HepG2 (cell line): ENCODE data around the gene JUND. TPM values are rescaled to one million over a fixed set of nuclear protein-coding genes. Genes with fewer than 3 reads are reported as not detected.

Source experiments
- ATF4 ChIP-seq, 2 experiments: fragments of 450-650 bp in 1 of 2; sonication (generic) in 1 of 2; formaldehyde crosslinking; IDR thresholded peaks; 2 replicates each; pipeline versions ENCODE4 v1.5.0 to v1.8.0; 2020 to 2022; ENCODE audit warnings: mild to moderate bottlenecking in 1 of 2, missing genetic modification reagents in 1 of 2
- BCL6 ChIP-seq: IDR thresholded peaks from 2 replicates; pipeline ENCODE4 v1.6.1; 2016; ENCODE audit warnings: missing genetic modification reagents, missing compliant biosample characterization
- FOXA1 ChIP-seq, 2 experiments: fragments of 450-650 bp in 1 of 2; sonication (generic) in 1 of 2; formaldehyde crosslinking in 1 of 2; IDR thresholded peaks; 2 replicates each; pipeline versions ENCODE4 v1.4.0 to v1.6.1; 2016 to 2020; ENCODE audit warnings: missing genetic modification reagents in 1 of 2
- GMEB1 ChIP-seq: sonication (generic); formaldehyde crosslinking; IDR thresholded peaks from 2 replicates; pipeline ENCODE4 v1.5.1; 2020; ENCODE audit warnings: missing genetic modification reagents, mild to moderate bottlenecking, borderline replicate concordance
- KDM1A ChIP-seq: IDR thresholded peaks from 2 replicates; pipeline ENCODE4 v1.6.1; 2016; ENCODE audit warnings: missing compliant biosample characterization
- LCORL ChIP-seq, 2 experiments: fragments of 450-650 bp in 1 of 2; sonication (generic) in 1 of 2; formaldehyde crosslinking in 1 of 2; IDR thresholded peaks; 2 replicates each; pipeline versions ENCODE4 v1.5.0 to v1.6.1; 2017 to 2020; ENCODE audit warnings: antibody characterized with exemption in 1 of 2, missing genetic modification reagents in 1 of 2
- NFE2 ChIP-seq: sonication (generic); formaldehyde crosslinking; IDR thresholded peaks from 2 replicates; pipeline ENCODE4 v1.4.0; 2020; ENCODE audit warnings: missing genetic modification reagents
- NFE2L2 ChIP-seq: fragments of 150-350 bp; IDR thresholded peaks from 2 replicates; pipeline ENCODE4 v1.6.1; 2014; ENCODE audit warnings: low read length
- NFYC ChIP-seq: IDR thresholded peaks from 2 replicates; pipeline ENCODE4 v1.6.1; 2016; ENCODE audit warnings: missing genetic modification reagents, missing compliant biosample characterization
- PHF21A ChIP-seq: sonication (generic); formaldehyde crosslinking; IDR thresholded peaks from 2 replicates; pipeline ENCODE4 v1.5.0; 2020; ENCODE audit warnings: mild to moderate bottlenecking, missing genetic modification reagents
- SNAPC2 ChIP-seq: sonication (generic); formaldehyde crosslinking; IDR thresholded peaks from 2 replicates; pipeline ENCODE4 v1.8.1; 2022; ENCODE audit warnings: mild to moderate bottlenecking, missing genetic modification reagents
- SP2 ChIP-seq: sonication (generic); formaldehyde crosslinking; IDR thresholded peaks from 2 replicates; pipeline ENCODE4 v1.5.1; 2020; ENCODE audit warnings: mild to moderate bottlenecking, missing genetic modification reagents
- TARDBP ChIP-seq: sonication (generic); formaldehyde crosslinking; IDR thresholded peaks from 2 replicates; pipeline ENCODE4 v1.8.0; 2022; ENCODE audit warnings: mild to moderate bottlenecking, missing genetic modification reagents
- ZBTB1 ChIP-seq: sonication (generic); formaldehyde crosslinking; IDR thresholded peaks from 2 replicates; pipeline ENCODE4 v1.4.0; 2020; ENCODE audit warnings: missing genetic modification reagents, borderline replicate concordance
- ZBTB3 ChIP-seq: sonication (generic); formaldehyde crosslinking; IDR thresholded peaks from 2 replicates; pipeline ENCODE4 v1.4.0; 2020; ENCODE audit warnings: low read depth, mild to moderate bottlenecking, moderate library complexity, missing genetic modification reagents, borderline replicate concordance
- ZFP1 ChIP-seq: IDR thresholded peaks from 2 replicates; pipeline ENCODE4 v1.6.1; 2016
- ZFP82 ChIP-seq: sonication (generic); formaldehyde crosslinking; IDR thresholded peaks from 2 replicates; pipeline ENCODE4 v1.5.1; 2020; ENCODE audit warnings: mild to moderate bottlenecking, missing genetic modification reagents, borderline replicate concordance
- ZKSCAN8 ChIP-seq: IDR thresholded peaks from 2 replicates; pipeline ENCODE4 v1.6.1; 2016; ENCODE audit warnings: borderline replicate concordance, missing genetic modification reagents, missing compliant biosample characterization
- ZNF317 ChIP-seq: sonication (generic); formaldehyde crosslinking; IDR thresholded peaks from 2 replicates; pipeline ENCODE4 v1.5.0; 2020; ENCODE audit warnings: mild to moderate bottlenecking, missing genetic modification reagents
- ZNF570 ChIP-seq: sonication (generic); formaldehyde crosslinking; IDR thresholded peaks from 2 replicates; pipeline ENCODE4 v1.4.0; 2020; ENCODE audit warnings: mild to moderate bottlenecking, missing genetic modification reagents, borderline replicate concordance
- ZNF605 ChIP-seq: sonication (generic); formaldehyde crosslinking; IDR thresholded peaks from 2 replicates; pipeline ENCODE4 v1.8.0; 2022; ENCODE audit warnings: mild to moderate bottlenecking, missing genetic modification reagents
- ZNF652 ChIP-seq: IDR thresholded peaks from 2 replicates; pipeline ENCODE4 v1.6.1; 2016; ENCODE audit warnings: low read depth, borderline replicate concordance
- ZNF678 ChIP-seq: sonication (generic); formaldehyde crosslinking; IDR thresholded peaks from 2 replicates; pipeline ENCODE4 v1.4.0; 2020; ENCODE audit warnings: mild to moderate bottlenecking, missing genetic modification reagents
- ZNF710 ChIP-seq: sonication (generic); formaldehyde crosslinking; IDR thresholded peaks from 2 replicates; pipeline ENCODE4 v1.5.0; 2020; ENCODE audit warnings: mild to moderate bottlenecking, missing genetic modification reagents, borderline replicate concordance
- ZNF740 ChIP-seq: sonication (generic); formaldehyde crosslinking; IDR thresholded peaks from 2 replicates; pipeline ENCODE4 v1.4.0; 2020; ENCODE audit warnings: missing genetic modification reagents
- ZNF761 ChIP-seq: sonication (generic); formaldehyde crosslinking; conservative IDR thresholded peaks from 2 replicates; pipeline ENCODE4 v1.4.0; 2020; ENCODE audit warnings: mild to moderate bottlenecking, missing genetic modification reagents
- ZNF782 ChIP-seq: sonication (generic); formaldehyde crosslinking; IDR thresholded peaks from 2 replicates; pipeline ENCODE4 v1.4.0; 2020; ENCODE audit warnings: missing genetic modification reagents, mild to moderate bottlenecking, borderline replicate concordance
- polyA plus RNA-seq, 8 experiments: library from polyadenylated mRNA; depleted of rRNA in 3 of 8; stranded (reverse) in 7 of 8; unstranded in 1 of 8; fragments of >200 nt; fragmentation: Illumina TruSeq in 4 of 8; extraction: Trizol in 4 of 8; gene quantifications; 2 replicates each; pipeline versions ENCODE4 v1.2.1 to v1.2.3, GENCODE V29; 2011 to 2016; ENCODE audit warnings: low read depth in 4 of 8, missing spikeins in 1 of 8, mixed read lengths in 1 of 8; ENCODE audit not compliant: insufficient read depth in 1 of 8
- total RNA-seq, 5 experiments: library from RNA; depleted of rRNA; stranded (reverse); fragments of >200 nt; fragmentation: Illumina TruSeq; extraction: Trizol; gene quantifications; 2 replicates each; pipeline ENCODE4 v1.2.3, GENCODE V29; 2016; ENCODE audit warnings: low read depth in 1 of 5

JUND gene
- total and polyA plus RNA-seq, 2 of the 13 experiments (the other 11 are each of a cell fraction or from before 2014, with no cell fraction given), result 41.2 to 59.8 TPM

GRCh38 chr19:18319591-18320135, 38.2 kb upstream of the JUND start (continued):
- TF ChIP-seq ATF4 (CRISPR knock-in tag; IDR thresholded peaks at IDR 0.05), result no peak
- peak; percentile 69; the same call in 1 of the 2 replicates for TF ChIP-seq ZBTB3
- TF ChIP-seq NFE2 (CRISPR knock-in tag), result no peak
- peak; percentile 85; the same call in 1 of the 2 replicates for TF ChIP-seq ZNF710 (CRISPR knock-in tag)
- no peak for TF ChIP-seq ZNF740 (CRISPR knock-in tag)
- peak; percentile 62; the same call in 1 of the 2 replicates for TF ChIP-seq SNAPC2 (CRISPR knock-in tag)
- TF ChIP-seq ZNF570 (CRISPR knock-in tag), result no peak
- TF ChIP-seq SP2, result 0 out of 2 replicates have a peak, but pooled peaks have one; percentile 27
- TF ChIP-seq ZNF678, result no peak
- TF ChIP-seq GMEB1 (CRISPR knock-in tag), result 0 out of 2 replicates have a peak, but pooled peaks have one; percentile 43
- no peak for TF ChIP-seq NFE2L2
- 0 out of 2 replicates have a peak, but pooled peaks have one; percentile 60 for TF ChIP-seq ZFP1 (CRISPR knock-in tag)
- TF ChIP-seq ZFP82 (CRISPR knock-in tag), result no peak
- TF ChIP-seq LCORL (IDR thresholded peaks at IDR 0.05), result peak; percentile 6; the same call in 1 of the 2 replicates
- TF ChIP-seq LCORL (CRISPR knock-in tag; IDR thresholded peaks at IDR 0.05), result peak; percentile 92
- TF ChIP-seq ZBTB1 (CRISPR knock-in tag), result no peak
- peak; percentile 75 for TF ChIP-seq BCL6 (CRISPR knock-in tag)
- peak; percentile 71 for TF ChIP-seq FOXA1 (IDR thresholded peaks at IDR 0.05)
- peak; percentile 93 for TF ChIP-seq FOXA1 (CRISPR knock-in tag; IDR thresholded peaks at IDR 0.05)
- TF ChIP-seq PHF21A (CRISPR knock-in tag), result peak; percentile 98
- TF ChIP-seq ZNF317 (CRISPR knock-in tag), result peak; percentile 31; the same call in 1 of the 2 replicates
- TF ChIP-seq ZNF652 (CRISPR knock-in tag), result peak; percentile 52; the same call in 1 of the 2 replicates
- TF ChIP-seq NFYC (CRISPR knock-in tag), result 0 out of 2 replicates have a peak, but pooled peaks have one; percentile 10
- peak; percentile 86 for TF ChIP-seq KDM1A (CRISPR knock-in tag)
- TF ChIP-seq ZNF605 (CRISPR knock-in tag), result peak; percentile 37; the same call in 1 of the 2 replicates
- peak; percentile 92; the same call in 1 of the 2 replicates for TF ChIP-seq ZKSCAN8
- peak; percentile 94 for TF ChIP-seq TARDBP (CRISPR knock-in tag)
- no peak for TF ChIP-seq ZNF782 (CRISPR knock-in tag)
- peak; percentile 82; the same call in 1 of the 2 replicates for TF ChIP-seq ZNF761 (CRISPR knock-in tag)
